RPMI7951 (cell line): Measurements from ENCODE around the gene CLIC4. TPM values are rescaled to one million over a fixed set of nuclear protein-coding genes. Genes with fewer than 3 reads are reported as not detected.
"Not testable (repeated sequence)": the region's sequence is repeated elsewhere in the genome, so short reads cannot be mapped to it uniquely, and the experiment has no call there.

ENCODE experiments used
- DNase-seq: peaks from one replicate; pipeline ENCODE4 v3.0.0-alpha.2; 2012; ENCODE audit warnings: low read depth
- total RNA-seq: library from RNA; depleted of rRNA; stranded (reverse); fragments of >200 nt; shearing (Covaris generic); gene quantifications from 2 replicates; pipeline ENCODE4 v1.2.3, GENCODE V29; 2014; rRNA removed

Gene CLIC4
- total RNA-seq = 680 and 835 TPM in 2 replicates

- DNase-seq = peak; percentile 99
Observed at GRCh38 chr1:24744911-24745710, at the start of gene CLIC4. CLIC4 (plus strand) TSS chr1:24745447; CDS start chr1:24745554, 107 bp downstream.

- no peak for DNase-seq
Observed at GRCh38 chr1:24696041-24696755, 49.0 kb upstream of the CLIC4 start.

GRCh38 chr1:24696756-24697330 lies 48.4 kb upstream of the CLIC4 start:
- DNase-seq = no peak

GRCh38 chr1:24697453-24698001 lies 47.7 kb upstream of the CLIC4 start:
- not testable (repeated sequence) for DNase-seq

- DNase-seq = not testable (repeated sequence)
Observed at GRCh38 chr1:24698326-24698725, 46.9 kb upstream of the CLIC4 start.

GRCh38 chr1:24699628-24700027 lies 45.6 kb upstream of the CLIC4 start:
- peak; percentile 83 for DNase-seq

- peak; percentile 97 for DNase-seq
Observed at GRCh38 chr1:24702511-24703293, 42.5 kb upstream of the CLIC4 start.

- DNase-seq = peak; percentile 88
Observed at GRCh38 chr1:24704411-24705259, 40.6 kb upstream of the CLIC4 start.

- DNase-seq = peak; percentile 99
Observed at GRCh38 chr1:24705260-24706073, 39.8 kb upstream of the CLIC4 start.

- DNase-seq = not testable (repeated sequence)
Observed at GRCh38 chr1:24706074-24706389, 39.2 kb upstream of the CLIC4 start.

- DNase-seq = peak; percentile 75
Observed at GRCh38 chr1:24707687-24708086, 37.6 kb upstream of the CLIC4 start.

GRCh38 chr1:24708938-24709337 lies 36.3 kb upstream of the CLIC4 start:
- DNase-seq = peak; percentile 39

GRCh38 chr1:24709791-24710441 lies 35.3 kb upstream of the CLIC4 start:
- peak; percentile 66 for DNase-seq

GRCh38 chr1:24711329-24711728 lies 33.9 kb upstream of the CLIC4 start:
- DNase-seq = no peak

- DNase-seq = peak; percentile 76
Observed at GRCh38 chr1:24713176-24713575, 32.1 kb upstream of the CLIC4 start.

- no peak for DNase-seq
Observed at GRCh38 chr1:24713736-24714135, 31.5 kb upstream of the CLIC4 start.

GRCh38 chr1:24714859-24715520 lies 30.3 kb upstream of the CLIC4 start:
- DNase-seq = peak; percentile 88

- DNase-seq = no peak
Observed at GRCh38 chr1:24715658-24716057, 29.6 kb upstream of the CLIC4 start.
